HG03342 (cell line): Measurements from ENCODE around the gene ARMC7.
A peak's percentile ranks its signal among the peaks of the same experiment; 100 is the strongest.
"Not testable (repeated sequence)": the region's sequence is repeated elsewhere in the genome, so short reads cannot be mapped to it uniquely, and the experiment has no call there.

ENCODE experiments used
- ATAC-seq: cut with Tn5 transposase; IDR thresholded peaks from one replicate; pipeline ENCODE4 v1.9.1; 2021; ENCODE audit warnings: mild to moderate bottlenecking, moderate library complexity; ENCODE audit not compliant: unreplicated experiment

The ARMC7 gene

DNA sequence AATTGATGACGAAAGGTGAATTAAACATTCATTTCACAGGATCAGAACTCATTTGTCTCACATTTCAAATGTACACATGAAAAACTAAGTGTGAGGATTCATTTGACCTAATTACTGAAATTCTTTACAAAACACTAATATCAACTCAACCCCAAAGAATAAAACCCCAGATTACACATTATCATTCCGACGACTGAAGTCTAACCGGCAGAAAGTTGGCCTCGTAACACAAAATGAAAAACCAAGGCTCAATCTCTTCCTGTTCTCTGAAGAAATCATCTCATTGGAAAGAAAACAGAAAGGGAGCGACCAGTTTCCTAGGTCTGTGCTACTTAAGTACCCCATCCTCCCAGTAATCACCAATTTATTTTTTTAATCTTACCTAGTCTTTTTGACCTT is 42.8 kb downstream of the ARMC7 start:
- no peak for ATAC-seq

DNA sequence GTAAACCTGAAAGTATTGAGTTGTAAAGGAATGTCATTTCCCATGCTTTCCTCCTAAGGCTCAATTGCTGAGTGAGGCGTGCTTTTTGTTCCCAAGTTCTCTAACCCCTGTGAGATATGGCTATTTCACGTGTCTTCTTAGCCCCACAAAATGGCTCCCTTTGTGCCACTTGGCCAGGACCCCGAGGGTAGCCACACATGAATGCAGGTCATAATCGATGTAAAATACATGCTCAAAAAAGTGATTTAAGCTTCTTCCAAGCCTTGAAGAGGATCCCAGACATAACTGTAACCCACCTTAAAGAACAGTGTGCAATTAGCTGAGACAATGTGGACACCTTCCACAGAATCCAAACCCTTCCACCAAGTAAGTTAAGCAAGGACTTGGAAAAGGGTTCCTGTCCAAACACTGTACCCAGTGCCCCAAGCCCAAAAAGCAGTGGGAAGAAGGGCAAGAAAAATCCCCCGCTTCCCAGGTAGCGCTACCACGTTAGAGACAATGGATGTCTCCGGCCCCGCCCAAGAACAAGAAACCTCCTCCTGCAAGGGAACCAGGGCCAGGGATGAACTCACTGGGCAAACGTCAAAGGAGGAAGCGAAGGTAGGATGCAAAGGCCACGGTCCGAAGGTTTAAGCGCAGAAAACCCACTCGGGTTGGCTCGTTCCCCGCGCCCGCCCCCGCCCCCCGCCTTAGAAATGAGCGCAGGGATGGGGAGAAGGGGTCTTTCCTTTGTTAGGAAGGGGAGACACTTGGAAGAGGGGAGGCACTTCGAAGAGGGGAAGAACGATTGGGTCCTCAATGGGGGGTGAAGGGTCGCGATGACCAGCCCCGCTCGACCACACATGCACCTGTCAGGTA is 43.4 kb downstream of the ARMC7 start:
- no peak for ATAC-seq

DNA sequence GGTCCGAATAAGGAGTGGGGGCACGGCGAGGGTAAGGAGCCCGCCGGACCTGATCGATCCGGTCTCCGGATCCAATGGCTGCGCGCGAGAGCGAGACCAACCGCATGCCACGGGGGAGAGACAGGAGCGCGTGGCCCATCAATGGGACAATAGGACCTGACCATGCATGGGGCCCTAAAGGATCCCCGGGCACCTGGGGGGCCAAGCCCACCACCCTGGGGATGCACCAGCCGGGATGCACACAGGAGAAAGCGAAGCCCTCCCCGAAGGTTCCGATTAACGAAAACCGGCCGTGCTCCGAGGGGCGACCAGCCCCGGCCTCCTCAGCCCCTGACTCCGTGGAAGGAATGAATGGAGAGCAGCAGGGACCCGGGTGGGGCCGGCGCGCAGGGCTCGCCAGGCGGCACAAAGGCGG is 44.0 kb downstream of the ARMC7 start:
- peak; percentile 10 for ATAC-seq

DNA sequence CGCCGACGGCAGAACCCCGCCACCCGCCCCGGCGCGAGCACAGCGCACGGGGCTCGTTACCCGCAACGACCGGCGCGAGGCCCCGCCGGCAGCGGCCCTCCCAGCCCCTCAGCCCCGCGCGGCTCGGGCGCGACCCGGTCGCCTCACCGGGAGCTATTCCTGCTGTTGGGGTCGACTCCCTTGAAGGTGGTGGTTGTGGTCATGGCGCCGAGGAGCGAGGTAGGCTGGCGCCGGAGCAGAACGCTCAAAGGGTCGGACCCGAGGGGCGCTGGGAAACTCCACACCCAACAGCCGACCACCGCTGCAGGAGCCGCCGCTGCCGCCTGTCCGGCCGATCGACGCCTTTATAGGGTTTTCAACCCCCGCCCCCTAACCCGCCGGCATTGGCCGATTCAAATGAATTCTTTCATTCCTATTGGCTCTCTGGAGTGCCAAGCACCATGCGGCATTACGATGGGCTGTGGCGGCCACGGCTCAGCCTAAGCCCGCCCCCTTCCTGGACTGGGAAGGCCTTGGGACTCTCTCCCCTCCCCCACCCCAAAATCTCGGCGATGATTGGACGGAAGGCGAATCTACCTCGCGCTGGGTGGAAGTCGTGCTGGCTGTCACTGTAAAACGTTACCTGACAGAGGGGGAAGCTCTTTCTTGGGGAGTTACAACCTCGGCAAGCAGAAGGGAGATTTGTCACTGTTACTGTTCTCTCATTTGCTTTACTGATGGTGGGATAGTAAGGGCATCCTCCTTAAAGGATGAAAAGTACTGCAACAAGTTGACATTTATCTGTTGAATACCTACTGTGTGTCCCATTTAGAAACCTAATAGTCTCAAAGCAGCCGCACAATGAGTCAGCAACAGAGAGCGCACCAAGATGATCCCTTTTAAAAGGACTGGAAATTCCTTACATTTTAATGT is 44.7 kb downstream of the ARMC7 start, which contains the start of gene JPT1:
JPT1 (minus strand) TSS at position 318 of the 912 bp plus-strand sequence; CDS start at position 203, 115 bp downstream.
- peak; percentile 90 for ATAC-seq

DNA sequence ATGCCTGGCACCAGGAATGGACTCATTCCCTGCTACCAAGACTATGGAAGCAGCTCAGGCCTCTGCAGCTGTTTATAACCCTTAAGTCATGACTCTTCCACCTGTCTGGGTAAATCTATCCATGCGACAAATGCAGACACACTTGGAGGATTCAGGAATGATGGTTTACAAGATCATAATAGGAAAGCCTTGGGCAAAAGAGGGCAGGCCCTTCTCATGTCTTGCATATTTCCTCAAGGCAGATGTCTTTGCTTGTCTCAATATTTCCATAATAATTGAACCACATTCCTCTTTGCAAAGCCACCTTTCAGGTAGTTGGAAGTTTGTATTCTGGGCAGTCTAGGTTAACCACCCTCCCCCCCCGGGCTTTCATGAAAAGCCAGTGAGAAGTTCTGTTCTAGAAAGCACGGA is 45.4 kb downstream of the ARMC7 start:
- no peak for ATAC-seq

DNA sequence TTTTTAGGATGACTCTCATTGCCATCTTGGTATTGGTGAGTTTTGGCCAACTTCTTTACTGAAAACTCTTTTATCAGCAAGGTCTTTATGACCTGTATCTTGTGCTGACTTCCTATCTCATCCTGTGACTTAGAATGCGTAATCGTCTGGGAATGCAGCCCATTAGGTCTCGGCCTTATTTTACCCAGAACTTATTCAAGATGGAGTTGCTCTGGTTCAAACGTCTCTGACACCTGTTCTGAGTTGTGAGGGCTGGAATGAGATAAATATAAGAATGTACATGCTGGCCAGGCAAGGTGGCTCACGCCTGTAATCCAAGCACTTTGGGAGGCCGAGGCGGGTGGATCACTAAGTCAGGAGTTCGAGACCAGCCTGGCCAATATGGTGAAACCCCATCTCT is 48.7 kb downstream of the ARMC7 start:
- not testable (repeated sequence) for ATAC-seq

DNA sequence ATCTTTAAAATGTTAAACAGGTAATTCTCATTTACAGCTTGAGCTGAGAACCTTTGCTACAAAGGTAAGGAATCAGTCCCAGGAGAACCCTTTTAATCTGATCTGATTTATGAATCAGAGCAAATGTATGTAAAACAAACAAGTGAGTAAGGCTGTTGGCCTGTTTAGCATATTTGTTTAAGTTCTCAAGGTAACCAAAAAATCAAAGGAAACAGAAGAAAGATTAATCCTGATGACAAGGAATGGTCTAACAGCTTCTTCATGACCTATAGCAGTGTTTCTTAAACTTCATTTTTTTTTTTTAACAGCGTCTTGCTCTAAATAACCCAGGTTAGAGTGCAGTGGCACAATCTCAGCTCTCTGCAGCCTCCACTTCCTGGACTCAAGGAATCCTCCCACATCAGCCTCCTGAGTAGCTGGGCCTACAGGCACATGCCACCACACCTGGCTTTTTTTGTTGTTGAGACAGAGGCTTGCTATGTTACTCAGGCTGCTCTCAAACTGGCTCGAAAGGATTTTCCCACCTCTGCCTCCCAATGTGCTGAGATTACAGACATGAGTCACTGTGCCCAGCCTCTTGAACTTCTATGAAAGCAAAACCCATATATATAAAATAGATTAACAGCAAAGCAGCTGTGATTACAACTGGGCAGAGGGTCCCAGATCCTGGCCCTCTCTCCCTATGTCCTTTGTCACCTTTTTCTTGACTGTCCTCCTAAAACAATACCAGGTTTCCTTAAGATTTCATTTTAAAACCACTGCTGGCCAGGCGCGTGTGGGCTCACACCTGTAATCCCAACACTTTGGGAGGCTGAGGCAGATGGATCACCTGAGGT is 49.6 kb downstream of the ARMC7 start:
- ATAC-seq: no peak

DNA sequence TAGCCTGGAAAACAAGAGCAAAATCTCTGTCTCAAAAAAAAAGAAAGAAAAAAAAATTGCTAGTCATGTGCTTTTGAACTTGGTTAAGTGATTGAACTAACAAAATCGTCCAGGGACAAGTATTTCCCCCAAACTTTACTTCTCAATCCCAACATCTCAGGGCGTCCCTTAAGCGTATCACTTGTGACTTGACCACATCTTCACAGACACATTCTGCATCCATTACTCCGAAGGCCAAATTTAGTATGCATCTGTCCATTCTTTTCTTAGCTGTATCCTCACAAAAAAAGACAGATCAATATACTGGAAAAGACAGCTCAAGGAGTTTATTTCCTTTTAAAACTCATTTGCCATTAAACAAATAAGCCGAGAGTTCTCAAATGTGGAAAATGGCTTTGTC is 50.4 kb downstream of the ARMC7 start:
- ATAC-seq: no peak

DNA sequence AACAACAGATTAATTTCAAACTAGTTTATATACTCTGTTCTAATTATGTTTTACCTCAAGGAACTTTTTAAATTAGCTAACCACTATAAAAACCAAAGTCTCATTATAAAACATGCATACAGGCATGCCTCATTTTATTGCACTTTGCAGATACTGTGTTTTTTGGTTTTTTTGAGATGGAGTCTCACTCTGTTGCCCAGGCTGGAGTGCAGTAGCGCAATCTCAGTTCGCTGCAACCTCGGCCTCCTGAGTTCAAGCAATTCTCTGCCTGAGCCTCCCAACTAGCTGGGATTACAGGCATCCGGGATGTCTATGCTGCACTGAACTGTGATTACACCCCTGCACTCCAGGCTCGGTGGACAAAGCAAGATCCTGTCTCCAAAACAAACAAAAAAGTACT is 53.3 kb downstream of the ARMC7 start:
- ATAC-seq: no peak

DNA sequence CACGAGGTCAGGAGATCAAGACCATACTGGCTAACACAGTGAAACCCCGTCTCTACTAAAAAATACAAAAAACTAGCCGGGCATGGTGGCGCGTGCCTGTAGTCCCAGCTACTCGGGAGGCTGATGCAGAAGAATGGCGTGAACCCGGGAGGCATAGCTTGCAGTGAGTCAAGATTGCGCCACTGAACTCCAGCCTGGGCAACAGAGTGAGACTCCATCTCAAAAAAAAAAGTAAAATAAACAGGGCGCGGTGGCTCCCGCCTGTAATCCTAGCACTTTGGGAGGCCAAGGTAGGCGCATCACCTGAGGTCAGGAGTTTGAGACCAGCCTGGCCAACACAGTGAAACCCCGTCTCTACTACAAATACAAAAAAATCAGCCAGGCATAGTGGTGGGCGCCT is 54.8 kb downstream of the ARMC7 start:
- not testable (repeated sequence) for ATAC-seq

DNA sequence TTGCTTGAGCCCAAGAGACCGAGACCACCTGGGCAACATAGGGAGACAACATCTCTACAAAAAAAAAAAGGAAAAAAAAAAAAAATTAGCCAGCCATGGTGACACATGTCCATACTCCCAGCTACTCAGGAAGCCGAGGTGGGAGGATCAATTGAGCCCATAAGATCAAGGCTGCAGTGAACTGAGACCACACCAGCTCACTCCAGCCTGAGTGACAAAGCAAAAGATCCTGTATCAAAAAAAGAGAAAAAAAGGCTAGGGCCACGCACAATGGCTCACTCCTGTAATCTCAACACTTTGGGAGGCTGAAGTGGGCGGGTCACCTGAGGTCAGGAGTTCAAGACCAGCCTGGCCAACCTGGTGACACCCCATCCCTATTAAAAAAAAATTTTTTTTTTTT is 59.2 kb downstream of the ARMC7 start:
- no peak for ATAC-seq

DNA sequence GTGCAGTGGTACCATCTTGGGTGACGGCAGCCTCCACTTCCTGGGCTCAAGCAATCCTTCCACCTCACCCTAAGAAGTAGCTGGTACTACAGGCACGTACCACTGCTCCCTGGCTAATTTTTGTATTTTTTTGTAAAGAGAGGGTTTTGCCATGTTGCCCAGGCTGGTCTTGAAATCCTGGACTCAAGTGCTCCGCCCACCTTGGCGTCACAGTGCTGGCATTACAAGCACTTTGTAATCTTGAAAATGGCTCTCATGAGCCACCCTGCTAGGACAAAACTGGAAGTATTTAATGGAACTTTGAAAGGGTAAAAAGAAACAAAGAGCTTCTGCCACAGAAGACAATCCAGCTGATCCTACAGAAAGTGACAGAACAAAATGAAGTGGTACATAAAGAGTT is 63.8 kb downstream of the ARMC7 start:
- no peak for ATAC-seq

DNA sequence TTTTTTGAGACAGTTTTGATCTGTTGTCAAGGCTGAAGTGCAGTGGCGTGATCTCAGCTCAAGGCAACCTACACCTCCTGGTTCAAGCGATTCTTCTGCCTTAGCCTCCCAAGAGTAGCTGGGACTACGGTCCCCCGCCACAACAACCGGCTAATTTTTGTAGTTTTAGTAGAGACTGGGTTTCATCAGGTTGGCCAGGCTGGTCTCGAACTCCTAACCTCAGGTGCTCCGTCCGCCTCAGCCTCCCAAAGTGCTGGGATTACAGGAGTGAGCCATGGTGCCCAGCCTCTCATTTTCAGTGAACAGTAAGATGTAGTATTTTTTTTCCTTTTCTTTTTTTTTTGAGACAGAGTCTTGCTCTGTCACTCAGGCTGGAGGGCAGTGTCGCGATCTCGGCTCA is 65.2 kb downstream of the ARMC7 start:
- ATAC-seq: no peak

DNA sequence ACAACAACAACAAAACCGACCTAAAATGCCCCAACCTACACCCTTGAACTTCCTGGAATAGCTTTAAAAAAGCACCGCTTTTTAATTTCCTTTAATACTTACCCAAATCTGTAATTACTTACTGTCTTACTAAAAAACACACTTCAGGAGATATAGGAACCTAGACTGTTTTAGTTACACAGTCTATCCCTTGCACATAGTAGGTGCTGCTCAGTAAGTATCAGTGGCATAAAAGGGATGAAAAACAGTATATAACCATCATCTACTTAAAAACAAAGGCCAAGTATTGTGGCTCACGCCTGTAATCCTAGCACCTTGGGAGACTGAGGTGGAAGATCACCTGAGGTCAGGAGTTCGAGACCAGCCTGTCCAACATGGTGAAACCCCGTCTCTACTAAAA is 66.9 kb downstream of the ARMC7 start:
- ATAC-seq: no peak

DNA sequence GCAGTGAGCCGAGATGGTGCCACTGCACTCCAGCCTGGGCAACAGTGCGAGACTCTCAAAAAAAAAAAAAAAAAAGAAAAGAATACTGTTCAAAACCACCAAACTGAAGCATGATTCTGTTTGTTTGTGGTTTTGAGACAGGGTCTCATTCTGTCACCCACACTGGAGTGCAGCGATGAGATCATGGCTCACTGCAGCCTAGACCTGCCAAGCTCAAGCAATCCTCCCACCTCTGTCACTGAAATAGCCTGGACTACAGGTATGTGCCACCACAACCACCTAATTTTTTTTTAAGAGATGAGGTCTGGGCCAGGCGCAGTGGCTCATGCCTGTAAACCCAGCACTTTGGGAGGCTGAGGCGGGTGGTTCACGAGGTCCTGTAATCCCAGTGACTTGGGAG is 68.7 kb downstream of the ARMC7 start:
- ATAC-seq: no peak
